Urinary bladder (tissue), 4 donors: ENCODE measurements around the gene ATXN7L1. TPM values are rescaled to one million over a fixed set of nuclear protein-coding genes. Genes with fewer than 3 reads are reported as not detected.
"Not testable (repeated sequence)": the region's sequence is repeated elsewhere in the genome, so short reads cannot be mapped to it uniquely, and the experiment has no call there.

ENCODE experiments used
- DNase-seq: peaks from one replicate; pipeline ENCODE4 v3.0.0-alpha.2; 2015; ENCODE audit errors: extremely low spot score
- H3K27ac ChIP-seq: one replicate; pipeline ENCODE4 v1.5.1; 2013; ENCODE audit warnings: low read depth, mild to moderate bottlenecking, moderate library complexity
- H3K36me3 ChIP-seq: one replicate; pipeline ENCODE4 v1.6.1; 2013; ENCODE audit warnings: mild to moderate bottlenecking, moderate library complexity; ENCODE audit not compliant: insufficient read depth
- H3K4me1 ChIP-seq: one replicate; pipeline ENCODE4 v1.6.1; 2013; ENCODE audit warnings: mild to moderate bottlenecking, moderate library complexity; ENCODE audit not compliant: insufficient read depth
- H3K4me3 ChIP-seq: one replicate; pipeline ENCODE4 v1.5.1; 2013; ENCODE audit warnings: low read depth, low read length
- WGBS: extraction: QIAGEN DNeasy Blood & Tissue Kit; methylation state at CpG from one replicate; pipeline ENCODE4 v1.1.7; 2013; 5-methylcytosine and 5-hydroxymethylcytosine counted together
- polyA plus RNA-seq: library from polyadenylated mRNA; stranded (reverse); fragments of 200-250 nt; gene quantifications from one replicate; pipeline ENCODE4 v1.2.3, GENCODE V29; 2013
- total RNA-seq: library from RNA; depleted of rRNA; stranded (reverse); fragments of >200 nt; gene quantifications from one replicate; pipeline ENCODE4 v1.2.3, GENCODE V29; 2014
- donor health status: healthy with polysubstance abuse.
- donor health status: healthy.

The ATXN7L1 gene
- total and polyA plus RNA-seq, 2 donors: 7.1 to 19.3 TPM

DNA sequence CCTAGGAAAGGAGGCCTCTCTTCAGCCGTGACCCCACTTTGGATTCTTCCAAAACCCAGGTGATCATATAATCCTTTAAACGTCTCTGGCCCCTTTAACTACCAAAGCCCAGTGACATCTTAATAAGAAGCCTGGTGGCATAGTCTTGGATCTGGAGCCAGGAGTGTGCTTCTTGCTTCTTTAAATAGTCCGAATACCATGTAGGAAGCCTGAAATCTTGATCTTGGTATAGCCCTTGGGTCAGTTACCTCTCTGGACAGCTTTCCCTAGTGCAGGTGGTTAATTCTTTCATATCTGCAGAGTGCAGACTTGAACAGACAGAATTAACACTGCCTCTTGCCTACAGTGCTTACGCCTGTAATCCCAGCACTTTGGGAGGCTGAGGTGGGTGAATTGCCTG lies 156.5 kb downstream of the ATXN7L1 start:
- no peak for DNase-seq
- Histone ChIP-seq H3K27ac (no peak overlapping the region), H3K4me3 (no peak overlapping the region), H3K4me1 (no peaks in the 10 kb centered on the region), H3K36me3 (no peaks in the 10 kb centered on the region)
- 75% methylated on average over 4 of the region's 4 CpGs for WGBS

- Histone ChIP-seq H3K4me3 (no peak overlapping the region), H3K4me1 (no peaks in the 10 kb centered on the region), H3K36me3 (no peaks in the 10 kb centered on the region), H3K27ac (no peak overlapping the region)
- WGBS: 84% methylated on average over 2 of the region's 2 CpGs
- DNase-seq: no peak
These were observed 157.0 kb downstream of the ATXN7L1 start for GRCh38 chr7:105719395-105719794.

DNA sequence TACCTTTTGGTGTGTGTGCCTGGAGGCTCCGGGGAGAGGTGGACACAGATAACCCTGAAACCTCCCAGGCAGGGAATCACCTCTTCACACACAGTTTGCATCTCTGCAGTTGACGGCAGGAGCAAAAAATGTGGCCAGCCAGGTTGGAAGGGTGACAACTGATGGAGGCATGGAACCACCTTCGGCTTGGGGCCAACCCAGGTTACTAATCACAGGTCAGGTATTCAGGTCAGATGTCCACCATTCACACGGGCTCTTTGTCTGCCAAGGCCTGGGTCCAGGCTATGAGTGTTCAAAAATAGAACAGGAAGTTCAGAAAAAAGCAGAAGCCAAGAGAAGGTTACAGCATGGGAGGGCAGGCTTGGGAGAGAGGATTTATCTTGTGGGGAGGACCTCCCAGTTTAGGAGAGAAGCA lies 157.9 kb downstream of the ATXN7L1 start:
- Histone ChIP-seq H3K36me3 (no peaks in the 10 kb centered on the region), H3K27ac (no peak overlapping the region), H3K4me1 (no peaks in the 10 kb centered on the region), H3K4me3 (no peak overlapping the region)
- no peak for DNase-seq
- WGBS: 65% methylated on average over 4 of the region's 4 CpGs

DNA sequence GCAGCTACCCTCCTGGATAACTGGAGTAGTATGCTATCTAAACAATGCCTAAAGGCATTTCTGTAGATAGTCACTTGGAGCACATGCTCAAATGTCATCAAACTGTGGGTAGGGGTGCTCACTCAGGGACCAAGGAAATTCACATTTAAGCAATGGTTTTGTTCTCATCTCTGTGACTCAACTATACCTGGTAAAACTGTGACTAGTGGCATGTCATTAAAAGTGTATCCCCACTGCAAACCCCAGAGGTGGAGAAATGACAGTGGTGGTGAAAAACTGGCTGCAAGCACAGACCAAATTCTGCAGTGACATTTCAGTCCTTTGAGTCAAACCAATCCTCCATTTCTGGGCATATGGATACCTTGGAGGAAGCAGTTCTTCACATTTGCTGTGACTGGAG lies 160.9 kb downstream of the ATXN7L1 start:
- DNase-seq: no peak
- Histone ChIP-seq H3K27ac (no peak overlapping the region), H3K36me3 (no peaks in the 10 kb centered on the region), H3K4me1 (no peaks in the 10 kb centered on the region), H3K4me3 (no peak overlapping the region)

GRCh38 chr7:105713488-105714465 lies 162.6 kb downstream of the ATXN7L1 start:
- no peaks in the 10 kb centered on the region for H3K4me1 ChIP-seq
- no peak for DNase-seq
- no peak overlapping the region for H3K4me3 ChIP-seq
- H3K27ac ChIP-seq: no peak overlapping the region
- WGBS: 53% methylated on average over 6 of the region's 6 CpGs
- no peaks in the 10 kb centered on the region for H3K36me3 ChIP-seq

GRCh38 chr7:105712877-105713276 lies 163.5 kb downstream of the ATXN7L1 start:
- DNase-seq: no peak
- H3K27ac ChIP-seq: no peak overlapping the region
- no peaks in the 10 kb centered on the region for H3K4me1 ChIP-seq
- H3K4me3 ChIP-seq: no peak overlapping the region
- 86% methylated on average over 3 of the region's 3 CpGs for WGBS
- H3K36me3 ChIP-seq: no peaks in the 10 kb centered on the region

GRCh38 chr7:105711726-105712402 lies 164.5 kb downstream of the ATXN7L1 start:
- Histone ChIP-seq H3K27ac (no peak overlapping the region), H3K36me3 (no peaks in the 10 kb centered on the region), H3K4me1 (no peaks in the 10 kb centered on the region), H3K4me3 (no peak overlapping the region)
- DNase-seq: no peak
- WGBS: 98% methylated on average over 5 of the region's 5 CpGs

DNA sequence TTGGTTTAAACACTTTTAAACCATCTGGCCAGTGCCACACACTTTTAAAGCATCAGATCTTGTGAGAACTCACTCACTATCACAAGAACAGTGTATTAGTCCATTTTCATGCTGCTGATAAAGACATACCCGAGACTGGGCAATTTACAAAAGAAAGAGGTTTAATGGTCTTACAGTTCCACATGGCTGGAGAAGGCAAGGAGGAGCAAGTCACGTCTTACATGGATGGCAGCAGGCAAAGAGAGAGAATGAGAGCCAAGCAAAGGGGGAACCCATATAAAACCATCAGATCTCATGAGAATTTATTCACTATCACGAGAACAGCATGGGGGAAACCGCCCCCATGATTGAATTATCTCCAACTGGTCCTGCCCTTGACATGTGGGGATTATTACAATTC lies 165.7 kb downstream of the ATXN7L1 start:
- not testable (repeated sequence) for DNase-seq, H3K4me1 ChIP-seq, H3K36me3 ChIP-seq, H3K4me3 ChIP-seq, H3K27ac ChIP-seq
- 98% methylated on average over 4 of the region's 4 CpGs for WGBS

- WGBS: 97% methylated on average over 4 of the region's 4 CpGs
- no peak overlapping the region for H3K27ac ChIP-seq
These were observed 167.7 kb downstream of the ATXN7L1 start for GRCh38 chr7:105708763-105709080.

DNA sequence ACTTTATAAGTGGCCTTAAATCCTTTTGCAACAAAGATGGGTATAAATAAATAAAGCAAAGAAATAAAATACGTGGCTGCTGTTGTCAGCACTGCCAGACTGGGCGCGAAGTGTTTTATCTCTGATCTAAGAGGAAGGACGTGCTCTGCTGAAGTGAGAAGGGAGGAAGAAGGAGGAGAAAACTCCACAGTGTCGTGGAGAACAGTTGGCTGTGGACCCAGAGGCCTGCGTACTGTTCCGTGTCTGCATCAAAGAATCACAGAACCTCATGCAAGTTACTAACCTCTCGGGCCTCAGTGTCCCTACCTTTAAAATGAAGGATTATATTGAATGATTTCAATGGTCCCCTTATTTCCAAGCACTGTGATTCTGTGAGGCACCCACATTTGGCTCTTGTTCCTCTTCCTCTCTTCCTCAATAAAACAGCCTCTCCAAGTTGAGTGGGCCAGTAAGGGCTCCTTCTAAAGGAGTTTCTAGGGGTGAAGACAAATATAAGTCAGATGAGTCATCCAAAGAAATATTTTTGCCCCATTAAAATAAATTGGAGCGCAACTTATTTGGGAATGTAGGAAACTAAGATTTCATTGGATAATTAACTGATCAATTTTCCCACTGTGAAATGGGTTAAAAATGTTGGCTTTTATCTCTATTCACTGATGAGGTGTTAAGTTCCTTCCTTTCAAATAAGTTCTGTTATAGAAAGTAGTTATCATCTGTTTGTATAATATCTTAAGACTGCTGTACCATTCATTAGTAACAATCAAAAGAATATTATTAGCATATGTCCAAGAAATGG lies 168.2 kb downstream of the ATXN7L1 start:
- Histone ChIP-seq H3K27ac (no peak overlapping the region), H3K4me3 (no peak overlapping the region), H3K36me3 (no peaks in the 10 kb centered on the region), H3K4me1 (no peaks in the 10 kb centered on the region)
- no peak for DNase-seq
- WGBS: 38% methylated on average over 9 of the region's 9 CpGs

More at GRCh38 chr7:105708763-105709080, 167.7 kb downstream of the ATXN7L1 start:
- H3K4me1 ChIP-seq: no peaks in the 10 kb centered on the region
- no peak overlapping the region for H3K4me3 ChIP-seq
- no peaks in the 10 kb centered on the region for H3K36me3 ChIP-seq
- no peak for DNase-seq

GRCh38 chr7:105707381-105707780 lies 169.0 kb downstream of the ATXN7L1 start:
- WGBS: 77% methylated on average over 3 of the region's 3 CpGs
- Histone ChIP-seq H3K36me3 (no peaks in the 10 kb centered on the region), H3K4me1 (no peaks in the 10 kb centered on the region), H3K27ac (no peak overlapping the region), H3K4me3 (no peak overlapping the region)
- DNase-seq: no peak

GRCh38 chr7:105705427-105705826 lies 171.0 kb downstream of the ATXN7L1 start:
- WGBS: 80% methylated on average over 7 of the region's 7 CpGs
- H3K36me3 ChIP-seq: no peaks in the 10 kb centered on the region
- no peak for DNase-seq
- no peaks in the 10 kb centered on the region for H3K4me1 ChIP-seq
- no peak overlapping the region for H3K27ac ChIP-seq
- H3K4me3 ChIP-seq: no peak overlapping the region

DNA sequence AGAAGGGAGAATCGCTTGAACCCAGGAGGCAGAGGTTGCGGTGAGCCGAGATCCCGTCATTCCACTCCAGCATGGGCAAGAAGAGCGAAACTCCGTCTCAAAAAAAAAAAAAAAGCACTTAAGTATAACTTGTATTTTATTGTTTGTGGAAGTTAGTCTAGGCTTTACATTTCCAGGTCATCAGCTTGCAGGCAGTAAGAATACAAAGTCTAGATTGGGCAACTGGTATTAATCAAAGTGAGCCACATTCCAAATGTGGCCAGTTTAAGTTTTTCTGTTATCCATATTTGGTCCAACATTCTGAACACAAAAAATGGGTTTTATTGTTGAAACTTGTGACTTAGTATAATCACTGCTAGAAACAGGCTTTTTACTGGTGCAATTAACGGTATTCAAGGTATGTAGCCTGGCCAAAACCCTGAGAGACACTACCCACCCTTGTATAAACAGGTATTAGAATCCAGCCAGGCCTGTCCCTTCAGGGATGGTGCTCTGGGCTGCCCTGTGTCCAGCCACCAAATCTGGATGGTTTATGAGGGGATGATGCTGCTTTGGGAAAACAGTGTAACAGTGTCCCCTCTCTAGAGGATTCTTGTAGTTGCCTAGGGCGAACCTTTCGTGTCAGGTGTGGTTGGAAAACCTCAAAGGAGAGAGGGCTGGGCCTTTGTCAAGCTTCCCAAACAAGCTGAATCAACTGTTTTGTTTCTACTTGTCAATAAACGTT lies 173.0 kb downstream of the ATXN7L1 start:
- 93% methylated on average over 10 of the region's 10 CpGs for WGBS

More for the DNA sequence above, 173.0 kb downstream of the ATXN7L1 start:
- no peak for DNase-seq
- H3K4me3 ChIP-seq: no peak overlapping the region
- no peaks in the 10 kb centered on the region for H3K36me3 ChIP-seq
- H3K27ac ChIP-seq: no peak overlapping the region
- no peaks in the 10 kb centered on the region for H3K4me1 ChIP-seq
